WERI-Rb-1 (cell line): ENCODE measurements around the gene LAMA5.

Source experiments
- DNase-seq: peaks from one replicate; pipeline ENCODE4 v3.0.0-alpha.2; 2020
- H3K27ac ChIP-seq: fragments of 250-450 bp; sonication (Bioruptor Pico); 2 replicates; pipeline ENCODE4 v1.5.1; 2020; ENCODE audit warnings: mild to moderate bottlenecking, moderate library complexity
- H3K27me3 ChIP-seq: fragments of 250-450 bp; sonication (Bioruptor Pico); 2 replicates; pipeline ENCODE4 v1.5.1; 2021; ENCODE audit warnings: mild to moderate bottlenecking, low read depth, moderate library complexity; ENCODE audit not compliant: insufficient read depth, severe bottlenecking
- H3K36me3 ChIP-seq: fragments of 250-450 bp; sonication (Bioruptor Pico); 2 replicates; pipeline ENCODE4 v1.5.1; 2020; ENCODE audit warnings: mild to moderate bottlenecking, moderate library complexity
- H3K4me3 ChIP-seq: 2 replicates; pipeline ENCODE4 v1.5.1; 2011; ENCODE audit warnings: low read depth, mild to moderate bottlenecking, control low read depth, low read length
- H3K9me3 ChIP-seq: fragments of 250-450 bp; sonication (Bioruptor Pico); 2 replicates; pipeline ENCODE4 v1.5.1; 2021; ENCODE audit warnings: mild to moderate bottlenecking, moderate library complexity; ENCODE audit not compliant: severe bottlenecking
- CTCF ChIP-seq: IDR thresholded peaks from 2 replicates; pipeline ENCODE4 v1.5.1; 2011; ENCODE audit warnings: low read depth, mild to moderate bottlenecking, control low read depth, inconsistent platforms, low read length

LAMA5 gene

GRCh38 chr20:62314339-62314638 lies 52.8 kb downstream of the LAMA5 start:
- Histone ChIP-seq H3K27me3 (no peaks in the 10 kb centered on the region), H3K9me3 (no peaks in the 10 kb centered on the region), H3K27ac (no peak overlapping the region), H3K36me3 (peaks cover 82% of the 10 kb centered on the region), H3K4me3 (no peak overlapping the region)
- no peak for TF ChIP-seq CTCF
- DNase-seq = no peak

- no peaks in the 10 kb centered on the region for H3K27me3 ChIP-seq
- DNase-seq = no peak
- H3K9me3 ChIP-seq = no peaks in the 10 kb centered on the region
- no peak overlapping the region for H3K4me3 ChIP-seq
- peaks cover 82% of the 10 kb centered on the region for H3K36me3 ChIP-seq
- no peak for TF ChIP-seq CTCF
- no peak overlapping the region for H3K27ac ChIP-seq
Observed at GRCh38 chr20:62313460-62314338, 53.4 kb downstream of the LAMA5 start.

GRCh38 chr20:62313021-62313420 lies 54.1 kb downstream of the LAMA5 start:
- no peak for TF ChIP-seq CTCF
- Histone ChIP-seq H3K27me3 (no peaks in the 10 kb centered on the region), H3K4me3 (no peak overlapping the region), H3K27ac (no peak overlapping the region), H3K9me3 (no peaks in the 10 kb centered on the region), H3K36me3 (peaks cover 84% of the 10 kb centered on the region)
- DNase-seq = no peak

- no peak overlapping the region for H3K4me3 ChIP-seq
- no peaks in the 10 kb centered on the region for H3K27me3 ChIP-seq
- H3K36me3 ChIP-seq = peaks cover 88% of the 10 kb centered on the region
- no peaks in the 10 kb centered on the region for H3K9me3 ChIP-seq
- TF ChIP-seq CTCF = no peak
- H3K27ac ChIP-seq = no peak overlapping the region
- no peak for DNase-seq
Observed at GRCh38 chr20:62312662-62312977, 54.5 kb downstream of the LAMA5 start.

GRCh38 chr20:62311832-62312661 lies 55.1 kb downstream of the LAMA5 start:
- H3K36me3 ChIP-seq = peaks cover 88% of the 10 kb centered on the region
- DNase-seq = no peak
- no peak for TF ChIP-seq CTCF
- H3K27me3 ChIP-seq = no peaks in the 10 kb centered on the region
- no peaks in the 10 kb centered on the region for H3K9me3 ChIP-seq
- no peak overlapping the region for H3K27ac ChIP-seq
- no peak overlapping the region for H3K4me3 ChIP-seq
